ENCODE results near the gene UBXN6.

Gene UBXN6

GRCh38 chr19:4439243-4439642 lies 18.4 kb downstream of the UBXN6 start:
- no peak for DNase-seq (ENCODE audit: low read depth in 2 of 2)

GRCh38 chr19:4437103-4437502 lies 20.5 kb downstream of the UBXN6 start:
- no peak for DNase-seq (ENCODE audit: low read depth in 2 of 2)

DNA sequence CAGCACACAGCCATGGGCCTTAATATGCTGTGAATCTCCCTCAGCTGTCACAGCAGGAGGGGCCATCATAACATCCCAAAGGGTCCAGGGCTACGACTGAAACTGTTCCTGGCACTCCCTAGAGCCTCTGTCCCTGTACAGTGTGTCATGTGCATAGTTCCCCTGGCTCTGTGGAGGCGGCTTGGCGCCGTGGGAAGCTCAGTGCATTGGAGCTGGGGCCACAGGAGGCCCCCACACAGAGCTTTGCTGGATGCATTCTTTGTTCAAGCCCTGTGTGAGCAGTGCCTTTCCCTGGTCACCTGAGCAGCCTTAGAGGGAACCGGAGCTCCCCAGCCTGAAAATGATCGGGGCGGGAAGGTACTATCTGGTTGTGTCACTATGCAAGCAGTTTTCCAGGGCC lies 21.4 kb downstream of the UBXN6 start:
- no peak for DNase-seq (ENCODE audit: low read depth in 2 of 2)

- no peak for DNase-seq (ENCODE audit: low read depth in 2 of 2)
Measured at GRCh38 chr19:4434391-4434790, 23.2 kb downstream of the UBXN6 start.

GRCh38 chr19:4432918-4433506 lies 24.6 kb downstream of the UBXN6 start:
- DNase-seq (ENCODE audit: low read depth in 2 of 2): no peak

DNA sequence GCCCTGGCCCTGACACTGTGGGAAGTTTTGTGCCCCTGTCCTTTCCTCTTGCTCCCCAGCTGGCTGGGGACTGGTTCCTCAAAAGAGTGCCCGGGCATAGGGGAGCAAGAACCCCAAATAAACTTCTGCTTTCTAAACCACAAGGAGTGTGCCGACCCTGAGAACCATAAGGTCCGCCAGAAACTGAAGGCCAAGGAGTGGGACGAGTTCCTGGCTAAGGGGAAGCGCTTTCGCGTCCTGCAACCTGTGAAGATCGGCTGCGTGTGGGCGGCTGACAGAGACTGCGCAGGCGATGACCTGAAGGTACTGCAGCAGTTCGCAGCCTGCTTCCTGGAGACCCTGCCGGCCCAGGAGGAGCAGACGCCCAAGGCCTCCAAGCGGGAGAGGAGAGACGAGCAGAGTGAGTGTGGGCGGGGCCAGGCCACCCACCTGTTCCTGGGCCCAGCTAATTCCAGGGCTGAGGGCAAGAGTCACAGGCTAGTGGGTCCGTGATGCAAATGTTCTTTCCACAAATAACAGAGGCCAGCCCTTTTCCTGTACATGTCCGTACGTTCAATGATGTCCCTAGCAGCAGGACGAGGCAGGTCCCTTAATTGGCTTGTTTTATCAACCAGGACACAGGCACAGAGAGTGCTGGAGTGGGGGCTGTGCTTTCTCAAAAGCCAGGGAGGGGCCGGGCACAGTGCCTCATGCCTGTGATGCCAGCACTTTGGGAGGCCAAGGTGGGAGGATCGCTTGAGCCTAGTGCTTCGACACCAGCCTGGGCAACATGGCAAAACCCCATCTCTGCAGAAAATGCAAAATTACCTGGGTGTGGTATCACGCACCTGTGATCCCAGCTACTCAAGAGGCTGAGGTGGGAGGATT lies 25.6 kb downstream of the UBXN6 start:
- no peak for DNase-seq (ENCODE audit: low read depth in 2 of 2)

GRCh38 chr19:4431296-4431695 lies 26.3 kb downstream of the UBXN6 start:
- no peak for DNase-seq (ENCODE audit: low read depth in 2 of 2)

GRCh38 chr19:4430760-4431159 lies 26.8 kb downstream of the UBXN6 start:
- DNase-seq (ENCODE audit: low read depth in 2 of 2): no peak

GRCh38 chr19:4429771-4430171 lies 27.8 kb downstream of the UBXN6 start:
- no peak for DNase-seq (ENCODE audit: low read depth in 2 of 2)

DNA sequence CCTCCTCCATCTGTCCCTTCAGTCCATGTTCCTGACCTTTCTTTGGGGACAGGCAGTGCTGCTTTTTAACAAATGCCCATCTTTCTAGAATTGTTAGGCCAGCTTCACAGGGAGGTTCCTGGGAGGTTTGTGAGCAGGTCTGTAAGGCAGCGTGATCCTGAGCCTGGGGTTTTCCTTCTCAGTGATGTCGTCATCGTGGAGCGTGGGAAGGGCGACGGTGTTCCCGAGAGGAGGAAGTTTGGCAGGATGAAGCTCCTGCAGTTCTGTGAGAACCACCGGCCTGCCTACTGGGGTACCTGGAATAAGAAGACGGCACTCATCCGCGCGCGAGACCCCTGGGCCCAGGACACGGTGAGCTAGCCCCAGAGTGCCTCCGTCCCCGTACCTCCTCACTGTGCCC lies 28.3 kb downstream of the UBXN6 start:
- no peak for DNase-seq (ENCODE audit: low read depth in 2 of 2)

- DNase-seq (ENCODE audit: low read depth in 2 of 2): no peak
Measured at GRCh38 chr19:4428326-4428975, 29.1 kb downstream of the UBXN6 start.

- DNase-seq (ENCODE audit: low read depth in 2 of 2): no peak
Measured at GRCh38 chr19:4425537-4425936, 32.1 kb downstream of the UBXN6 start.

DNA sequence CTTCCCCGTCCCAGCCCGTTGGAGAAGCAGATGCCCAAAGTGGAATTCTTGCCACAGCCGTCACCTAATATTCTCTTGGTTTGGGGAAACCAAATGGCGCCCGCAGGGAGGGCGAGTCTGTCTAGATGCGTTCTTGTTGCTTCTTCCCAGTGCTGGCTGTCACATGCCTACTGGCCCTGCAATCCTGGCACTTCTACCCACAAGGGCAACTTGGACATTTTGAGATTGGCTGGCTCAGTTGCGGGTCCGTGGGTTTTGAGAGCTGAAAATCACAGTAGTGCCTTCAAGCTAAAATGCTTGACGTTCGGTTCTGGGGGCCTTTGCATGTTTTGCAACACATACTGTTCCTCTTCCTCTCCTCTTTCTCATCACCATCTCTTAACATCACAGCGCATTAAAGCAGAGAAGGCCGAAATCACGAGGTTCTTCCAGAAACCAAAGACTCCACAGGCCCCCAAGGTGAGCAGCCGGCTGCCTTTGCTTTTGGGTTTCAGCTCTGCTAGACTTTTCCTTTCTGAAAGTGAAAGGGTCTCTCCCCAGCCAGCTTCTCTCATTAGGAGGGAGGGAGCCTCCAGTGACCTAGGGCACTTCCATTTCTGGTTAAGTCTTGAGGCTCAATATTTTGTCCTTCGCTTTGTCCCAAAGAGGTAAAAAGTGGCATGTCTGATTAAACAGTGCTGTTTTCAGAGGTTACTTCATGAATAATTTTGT lies 34.0 kb downstream of the UBXN6 start:
- no peak for DNase-seq (ENCODE audit: low read depth in 2 of 2)

GRCh38 chr19:4416268-4416667 lies 41.3 kb downstream of the UBXN6 start:
- no peak for DNase-seq (ENCODE audit: low read depth in 2 of 2)

DNA sequence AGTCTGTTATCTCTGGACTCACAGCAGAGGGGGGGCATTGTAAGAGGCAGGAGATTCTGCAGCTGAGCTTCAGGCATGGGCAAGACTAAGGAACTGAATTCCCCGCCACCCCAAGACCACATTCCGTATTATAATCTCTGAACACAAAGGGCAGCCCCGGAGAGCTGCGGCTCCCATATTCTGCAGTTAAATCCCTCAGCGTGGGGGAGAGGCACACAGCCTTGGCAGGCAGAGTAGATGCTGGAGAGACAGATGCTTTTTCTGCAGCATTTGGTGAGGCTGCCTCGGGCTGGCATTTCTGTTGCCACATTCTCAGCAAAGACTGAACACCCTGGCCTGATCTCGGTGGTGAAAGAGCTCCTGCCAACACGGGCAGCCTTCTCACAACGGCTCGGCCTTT lies 42.2 kb downstream of the UBXN6 start:
- no peak for DNase-seq (ENCODE audit: low read depth in 2 of 2)

DNA sequence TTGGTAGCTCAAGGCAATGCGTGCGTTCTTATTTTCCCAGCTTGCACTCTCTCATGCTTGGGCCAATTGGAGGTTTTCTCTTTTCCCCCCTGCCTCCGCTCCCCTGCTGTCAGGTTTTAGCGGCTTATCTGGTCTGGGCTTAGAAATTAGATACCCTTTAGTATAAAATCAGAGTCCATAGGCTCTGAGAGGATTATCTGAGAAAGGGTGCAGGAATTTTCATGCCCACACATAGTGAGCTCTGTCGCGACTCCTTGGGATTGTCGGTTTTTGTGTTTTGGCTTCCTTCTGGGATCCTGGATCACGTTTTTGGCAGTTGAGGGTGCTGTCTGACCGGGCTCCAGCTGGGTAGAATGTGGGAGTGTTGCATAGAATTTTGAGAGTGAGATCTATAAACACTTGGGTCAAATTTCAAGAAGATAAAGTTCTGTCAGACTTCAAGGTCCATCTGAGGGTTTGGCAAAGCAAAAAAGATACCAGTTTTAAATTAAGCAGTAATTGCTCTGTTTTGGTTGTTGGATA lies 42.7 kb downstream of the UBXN6 start:
- no peak for DNase-seq (ENCODE audit: low read depth in 2 of 2)

GRCh38 chr19:4414144-4414799 lies 43.3 kb downstream of the UBXN6 start:
- DNase-seq (ENCODE audit: low read depth in 2 of 2): no peak

DNA sequence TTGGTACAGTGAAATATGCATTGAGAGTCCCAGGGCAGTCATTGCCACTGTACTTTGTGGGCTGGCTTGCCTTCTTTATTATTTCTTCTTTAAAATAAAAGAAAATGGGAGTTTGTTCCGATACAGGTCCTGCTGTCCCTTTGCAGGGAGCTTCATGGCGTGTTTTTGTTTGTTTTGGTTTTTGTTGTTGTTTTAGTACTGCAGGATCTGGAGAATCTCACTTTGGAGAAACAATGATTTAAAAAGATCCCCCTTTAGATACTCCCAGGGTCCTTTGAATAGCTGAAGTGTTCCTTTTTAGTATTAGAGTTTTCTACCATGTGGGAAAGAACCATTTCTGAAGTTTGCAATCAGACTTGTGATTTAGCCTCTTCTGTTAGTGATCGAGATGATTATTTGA lies 44.0 kb downstream of the UBXN6 start:
- no peak for DNase-seq (ENCODE audit: low read depth in 2 of 2)

DNA sequence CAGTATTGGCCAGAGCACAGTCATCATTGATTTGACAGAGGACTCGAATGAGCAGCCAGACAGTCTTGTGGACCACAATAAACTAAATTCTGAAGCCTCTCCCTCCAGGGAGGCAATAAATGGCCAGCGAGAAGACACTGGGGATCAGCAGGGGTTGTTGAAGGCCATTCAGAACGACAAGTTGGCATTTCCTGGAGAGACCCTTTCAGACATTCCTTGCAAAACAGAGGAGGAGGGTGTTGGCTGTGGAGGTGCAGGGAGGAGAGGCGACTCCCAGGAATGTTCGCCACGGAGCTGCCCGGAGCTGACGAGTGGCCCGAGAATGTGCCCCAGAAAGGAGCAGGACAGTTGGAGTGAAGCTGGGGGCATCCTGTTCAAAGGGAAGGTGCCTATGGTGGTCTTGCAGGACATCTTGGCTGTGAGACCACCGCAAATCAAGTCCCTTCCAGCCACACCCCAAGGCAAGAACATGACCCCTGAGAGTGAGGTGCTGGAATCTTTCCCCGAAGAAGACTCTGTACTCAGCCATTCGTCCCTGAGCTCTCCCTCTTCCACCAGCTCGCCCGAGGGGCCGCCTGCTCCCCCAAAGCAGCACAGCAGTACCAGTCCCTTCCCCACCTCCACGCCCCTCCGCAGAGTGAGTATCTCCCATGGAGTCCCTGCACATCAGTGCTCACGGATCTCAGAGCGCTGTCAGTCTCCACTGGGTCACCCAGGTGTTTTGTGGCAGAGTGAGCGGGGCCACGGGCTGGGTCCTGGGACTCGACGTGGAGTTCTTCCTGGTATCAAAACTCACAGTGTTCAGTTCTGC lies 48.3 kb downstream of the UBXN6 start:
- DNase-seq (ENCODE audit: low read depth in 2 of 2): no peak

DNA sequence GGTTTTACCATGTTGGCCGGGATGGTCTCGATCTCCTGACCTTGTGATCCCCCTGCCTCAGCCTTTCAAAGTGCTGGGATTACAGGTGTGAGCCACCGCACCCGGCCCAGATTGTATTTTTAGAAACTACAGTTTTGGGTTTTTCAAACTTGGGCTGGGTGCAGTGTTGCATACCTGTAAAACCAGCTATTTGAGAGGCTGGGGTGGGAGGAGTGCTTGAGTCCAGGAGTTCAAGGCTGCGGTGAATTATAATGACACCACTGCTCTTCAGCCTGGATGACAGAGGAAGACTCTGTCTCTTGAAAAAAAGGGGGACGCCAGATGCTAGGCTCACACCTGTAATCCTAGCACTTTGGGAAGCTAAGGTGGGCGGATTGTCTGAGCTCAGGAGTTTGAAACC lies 51.0 kb downstream of the UBXN6 start:
- no peak for DNase-seq (ENCODE audit: low read depth in 2 of 2)

DNA sequence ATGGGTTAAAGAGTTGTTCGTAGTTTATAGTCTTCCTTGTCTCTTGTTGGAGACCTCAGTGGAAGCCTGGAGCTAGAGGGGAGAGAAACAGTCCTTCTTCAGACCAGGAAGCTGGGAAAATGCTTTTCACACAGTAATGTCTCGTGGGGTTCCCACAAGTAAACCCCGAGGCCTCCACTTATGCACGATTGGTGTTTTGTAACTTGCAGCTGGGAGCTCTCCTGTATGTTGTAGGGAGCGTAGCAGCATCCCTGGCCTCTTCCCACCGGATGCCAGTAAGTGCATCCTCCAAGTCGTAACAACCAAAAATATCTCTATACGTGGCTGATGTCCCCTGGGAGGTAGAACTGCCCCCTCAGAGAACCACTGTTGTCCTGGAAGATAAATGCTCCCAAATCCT lies 51.6 kb downstream of the UBXN6 start:
- no peak for DNase-seq (ENCODE audit: low read depth in 2 of 2)

Data from stimulated activated CD8-positive, alpha-beta memory T cell treated with anti-CD3 and anti-CD28 coated beads, Interleukin-2, amount 100 ng/mL, for 1 hour (primary cell).